ENCODE data around the gene ZMYND8.
"Not testable (repeated sequence)": the region's sequence is repeated elsewhere in the genome, so short reads cannot be mapped to it uniquely, and the experiment has no call there.

Gene ZMYND8

DNA sequence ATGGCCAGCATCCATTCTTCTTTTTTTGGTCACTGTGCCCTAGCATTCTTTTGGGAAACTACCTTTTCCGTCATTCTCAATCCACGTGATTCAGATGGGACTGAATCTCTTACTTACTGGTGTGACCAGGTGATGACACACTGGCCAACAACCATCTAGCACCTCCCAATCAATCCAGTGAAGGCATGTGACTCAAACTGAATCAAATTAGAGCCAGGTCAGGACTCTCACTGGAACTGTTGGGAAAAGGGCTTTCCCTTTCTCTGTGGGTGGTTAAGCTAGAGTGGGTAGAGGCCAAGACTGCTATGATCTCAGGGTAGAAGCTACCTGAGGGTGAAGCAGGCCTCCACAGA lies 36.2 kb upstream of the ZMYND8 start:
- TF ChIP-seq, protein P1, sequence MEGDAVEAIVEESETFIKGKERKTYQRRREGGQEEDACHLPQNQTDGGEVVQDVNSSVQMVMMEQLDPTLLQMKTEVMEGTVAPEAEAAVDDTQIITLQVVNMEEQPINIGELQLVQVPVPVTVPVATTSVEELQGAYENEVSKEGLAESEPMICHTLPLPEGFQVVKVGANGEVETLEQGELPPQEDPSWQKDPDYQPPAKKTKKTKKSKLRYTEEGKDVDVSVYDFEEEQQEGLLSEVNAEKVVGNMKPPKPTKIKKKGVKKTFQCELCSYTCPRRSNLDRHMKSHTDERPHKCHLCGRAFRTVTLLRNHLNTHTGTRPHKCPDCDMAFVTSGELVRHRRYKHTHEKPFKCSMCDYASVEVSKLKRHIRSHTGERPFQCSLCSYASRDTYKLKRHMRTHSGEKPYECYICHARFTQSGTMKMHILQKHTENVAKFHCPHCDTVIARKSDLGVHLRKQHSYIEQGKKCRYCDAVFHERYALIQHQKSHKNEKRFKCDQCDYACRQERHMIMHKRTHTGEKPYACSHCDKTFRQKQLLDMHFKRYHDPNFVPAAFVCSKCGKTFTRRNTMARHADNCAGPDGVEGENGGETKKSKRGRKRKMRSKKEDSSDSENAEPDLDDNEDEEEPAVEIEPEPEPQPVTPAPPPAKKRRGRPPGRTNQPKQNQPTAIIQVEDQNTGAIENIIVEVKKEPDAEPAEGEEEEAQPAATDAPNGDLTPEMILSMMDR (IDR thresholded peaks at IDR 0.05; ENCODE audit: insufficient read depth, low read length, poor library complexity, severe bottlenecking) = no peak
- H3K4me3 ChIP-seq (replicated peaks; ENCODE audit: low read depth, low read length) = no peak overlapping the region
- no peak for DNase-seq (ENCODE audit: extremely low read depth, insufficient read length)
- H3K36me3 ChIP-seq (ENCODE audit: control insufficient read depth, insufficient read depth, low read length) = peaks cover 11% of the 10 kb centered on the region
- no peaks in the 10 kb centered on the region for H3K27me3 ChIP-seq (replicated peaks; ENCODE audit: control insufficient read depth, insufficient read depth, low read length)

DNA sequence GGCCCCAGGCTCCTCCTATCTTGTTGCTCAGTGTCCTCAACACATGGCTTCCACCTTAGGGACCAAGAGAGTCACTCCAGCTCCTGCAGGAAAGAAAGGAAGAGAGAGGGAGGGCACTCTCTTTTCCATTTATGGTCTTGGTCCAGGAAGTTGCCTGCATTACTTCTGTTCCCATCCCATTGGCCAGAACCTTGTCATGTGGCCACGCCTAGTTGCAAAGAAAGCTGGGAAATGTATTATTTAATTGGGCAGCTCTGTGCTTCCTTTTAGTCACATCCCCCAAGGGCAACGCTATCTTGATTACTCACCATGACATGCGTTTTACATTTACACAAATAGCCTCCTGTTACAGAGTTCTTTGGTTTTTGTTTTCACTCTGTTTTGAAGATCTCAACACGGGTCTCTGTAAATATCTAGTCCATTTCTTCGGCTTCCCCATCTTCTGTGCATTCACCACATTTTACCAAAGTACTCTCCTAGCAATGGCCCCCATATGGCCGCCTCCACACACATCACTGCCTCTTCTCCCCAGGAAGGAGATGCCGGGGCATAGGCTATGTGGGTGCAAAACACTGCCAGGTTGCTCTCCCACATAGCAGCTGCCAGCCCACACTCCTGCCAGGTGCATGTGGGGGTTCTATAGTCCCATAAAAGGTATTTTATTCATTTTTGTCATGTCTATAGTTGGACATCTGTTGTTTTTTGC lies 35.7 kb upstream of the ZMYND8 start:
- peak; percentile 57 for DNase-seq (ENCODE audit: extremely low read depth, insufficient read length)
- TF ChIP-seq, protein P1 (IDR thresholded peaks at IDR 0.05; ENCODE audit: insufficient read depth, low read length, poor library complexity, severe bottlenecking) = no peak
- no peak overlapping the region for H3K4me3 ChIP-seq (replicated peaks; ENCODE audit: low read depth, low read length)

DNA sequence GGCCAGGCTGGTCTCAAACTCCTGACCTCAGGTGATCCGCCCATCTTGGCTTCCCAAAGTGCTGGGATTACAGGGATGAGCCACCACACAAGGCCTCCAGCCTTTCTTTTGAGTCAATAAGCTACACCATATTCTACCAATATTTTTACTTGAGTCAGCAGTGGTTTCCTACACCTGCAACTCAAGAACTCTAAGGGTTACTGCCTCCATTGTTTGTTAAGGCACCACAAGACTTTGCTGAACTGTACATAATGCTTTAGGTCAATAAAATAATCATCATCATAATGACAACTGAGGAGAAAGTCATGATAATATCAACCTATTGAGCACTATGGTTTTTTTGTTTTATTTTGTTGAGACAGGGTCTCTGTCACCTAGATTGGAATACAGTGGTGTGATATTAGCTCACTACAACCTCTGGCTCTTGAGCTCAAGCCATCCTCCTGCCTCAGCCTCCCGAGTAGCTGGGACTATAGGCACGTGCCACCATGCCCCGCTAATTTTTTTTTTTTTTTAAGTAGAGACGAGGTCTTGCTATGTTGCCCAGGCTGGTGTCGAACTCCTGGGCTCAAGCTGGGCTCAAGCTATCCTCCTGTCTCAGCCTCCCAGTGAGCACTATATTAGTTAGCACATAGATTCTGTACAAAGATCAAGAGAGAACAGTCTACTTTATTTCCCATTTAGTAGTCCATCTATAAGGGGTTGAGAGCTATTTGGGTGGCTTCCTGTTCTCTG lies 34.9 kb upstream of the ZMYND8 start:
- TF ChIP-seq, protein P1 (IDR thresholded peaks at IDR 0.05; ENCODE audit: insufficient read depth, low read length, poor library complexity, severe bottlenecking) = no peak
- H3K4me3 ChIP-seq (replicated peaks; ENCODE audit: low read depth, low read length) = no peak overlapping the region
- H3K27me3 ChIP-seq (replicated peaks; ENCODE audit: control insufficient read depth, insufficient read depth, low read length) = no peaks in the 10 kb centered on the region
- DNase-seq (ENCODE audit: extremely low read depth, insufficient read length) = no peak
- peaks cover 7% of the 10 kb centered on the region for H3K36me3 ChIP-seq (ENCODE audit: control insufficient read depth, insufficient read depth, low read length)

More for the DNA sequence above, 35.7 kb upstream of the ZMYND8 start:
- Histone ChIP-seq H3K36me3 (ENCODE audit: control insufficient read depth, insufficient read depth, low read length) (peaks cover 11% of the 10 kb centered on the region), H3K27me3 (replicated peaks; ENCODE audit: control insufficient read depth, insufficient read depth, low read length) (no peaks in the 10 kb centered on the region)

DNA sequence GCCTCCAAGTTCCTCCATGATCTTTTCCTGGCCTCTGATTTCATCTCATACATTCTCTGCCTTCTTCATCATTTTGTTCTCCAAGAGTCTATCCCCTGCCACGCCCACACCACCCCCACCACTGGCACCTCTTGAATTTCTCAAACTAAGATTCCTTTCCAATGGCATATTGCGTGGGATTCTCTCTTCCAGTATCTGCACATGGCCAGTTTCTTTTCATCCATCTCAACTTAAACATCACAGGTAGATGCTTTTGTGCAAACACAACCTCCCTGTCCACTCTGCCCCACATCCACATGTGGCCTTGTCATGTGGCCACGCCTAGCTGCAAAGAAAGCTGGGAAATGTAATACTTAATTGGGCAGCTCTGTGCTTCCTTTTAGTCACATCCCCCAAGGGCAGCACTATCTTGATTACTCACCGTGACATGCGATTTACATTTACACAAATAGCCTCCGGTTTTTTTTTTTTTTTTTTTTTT lies 33.4 kb upstream of the ZMYND8 start:
- Histone ChIP-seq H3K4me3 (replicated peaks; ENCODE audit: low read depth, low read length) (no peak overlapping the region), H3K36me3 (ENCODE audit: control insufficient read depth, insufficient read depth, low read length) (no peaks in the 10 kb centered on the region; the same call in 1 of the 2 replicates), H3K27me3 (replicated peaks; ENCODE audit: control insufficient read depth, insufficient read depth, low read length) (no peaks in the 10 kb centered on the region)
- TF ChIP-seq, protein P1 (IDR thresholded peaks at IDR 0.05; ENCODE audit: insufficient read depth, low read length, poor library complexity, severe bottlenecking) = no peak
- peak; percentile 71 for DNase-seq (ENCODE audit: extremely low read depth, insufficient read length)

DNA sequence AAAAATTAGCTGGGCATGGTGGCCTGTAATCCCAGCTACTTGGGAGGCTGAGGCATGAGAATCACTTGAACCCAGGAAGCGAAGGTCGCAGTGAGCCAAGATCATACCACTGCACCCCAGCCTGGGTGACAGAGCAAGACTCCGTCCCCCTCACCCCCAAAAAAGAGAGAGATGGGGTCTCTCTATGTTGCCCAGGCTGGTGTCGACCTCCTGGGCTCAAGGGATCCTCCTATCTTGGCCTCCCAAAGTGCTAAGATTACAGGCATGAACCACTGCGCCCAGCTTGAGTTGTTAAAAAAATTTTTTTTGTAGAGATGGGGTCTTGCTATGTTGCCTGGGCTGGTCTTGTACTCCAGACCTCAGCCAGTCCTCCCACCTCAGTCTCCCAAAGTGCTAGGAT lies 29.5 kb upstream of the ZMYND8 start:
- H3K27me3 ChIP-seq (replicated peaks; ENCODE audit: control insufficient read depth, insufficient read depth, low read length) = not testable (repeated sequence)

DNA sequence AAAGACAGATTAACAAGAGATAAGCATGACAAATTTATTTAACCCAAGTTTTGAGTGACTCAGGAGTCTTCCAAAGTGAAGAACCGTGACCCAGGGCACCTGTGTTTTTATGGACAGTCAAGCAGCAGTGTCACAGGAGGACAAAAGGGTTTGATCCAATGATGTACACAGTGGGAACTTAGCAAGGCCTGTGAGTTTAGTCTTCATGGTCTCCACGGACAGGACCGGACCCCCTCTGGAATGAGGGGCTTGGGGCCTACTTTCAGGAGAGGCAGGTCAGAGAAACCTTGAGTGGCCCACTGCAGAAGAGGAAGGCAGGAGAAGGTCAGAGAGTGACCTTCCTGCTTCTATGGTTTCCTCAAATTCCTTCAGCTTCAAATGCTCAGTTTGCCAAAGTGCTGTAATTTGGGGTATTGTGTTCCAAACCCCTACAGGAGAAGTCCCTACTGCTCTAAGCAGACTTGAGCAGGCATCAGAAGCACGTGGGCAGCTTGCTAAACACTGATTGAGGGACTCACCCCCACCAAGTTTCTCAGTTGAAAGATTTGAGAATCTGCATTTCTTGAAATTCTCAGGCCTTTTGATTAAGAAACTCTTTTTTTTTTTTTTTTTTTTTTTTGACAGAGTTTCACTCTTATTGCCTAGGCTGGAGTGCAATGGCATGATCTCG lies 26.4 kb upstream of the ZMYND8 start:
- TF ChIP-seq, protein P1 (IDR thresholded peaks at IDR 0.05; ENCODE audit: insufficient read depth, low read length, poor library complexity, severe bottlenecking) = no peak
- Histone ChIP-seq H3K27me3 (replicated peaks; ENCODE audit: control insufficient read depth, insufficient read depth, low read length) (no peaks in the 10 kb centered on the region), H3K4me3 (replicated peaks; ENCODE audit: low read depth, low read length) (no peak overlapping the region), H3K36me3 (ENCODE audit: control insufficient read depth, insufficient read depth, low read length) (no peaks in the 10 kb centered on the region; the same call in none of the 2 replicates)
- DNase-seq (ENCODE audit: extremely low read depth, insufficient read length) = no peak

More for the DNA sequence above, 29.5 kb upstream of the ZMYND8 start:
- H3K4me3 ChIP-seq (replicated peaks; ENCODE audit: low read depth, low read length); DNase-seq (ENCODE audit: extremely low read depth, insufficient read length); H3K36me3 ChIP-seq (ENCODE audit: control insufficient read depth, insufficient read depth, low read length): not testable (repeated sequence)
